GM12878 (cell line): ENCODE results near the gene CNTNAP2. TPM values are rescaled to one million over a fixed set of nuclear protein-coding genes. Genes with fewer than 3 reads are reported as not detected.

ENCODE experiments used
- ATAC-seq: fragments of 200-7000 bp; cut with Tn5 transposase; 3 replicates; pipeline ENCODE4 v1.9.1; 2020; ENCODE audit warnings: mild to moderate bottlenecking, moderate library complexity
- BruUV-seq: library from RNA; stranded (reverse); fragments of 400-500 nt; replicated peaks from 2 replicates; lab custom pipeline; 2021; lab: Mats Ljungman, UMichigan
- CTCF ChIA-PET: fragments of 300-600 bp; sonication (Branson Sonifier 250); formaldehyde crosslinking; extraction: SDS; loops from one replicate; lab custom pipeline; 2021; ENCODE audit warnings: inconsistent platforms; lab: Yijun Ruan, JAX
- POLR2A ChIA-PET: fragments of 350-600 bp; formaldehyde crosslinking; extraction: SDS; loops from one replicate; lab custom pipeline; 2021; ENCODE audit warnings: inconsistent platforms; lab: Charles Lee
- RAD21 ChIA-PET: fragments of 300-600 bp; sonication (Branson Sonifier 250); formaldehyde crosslinking; loops from one replicate; lab custom pipeline; 2023; ENCODE audit warnings: antibody characterized with exemption; ENCODE audit not compliant: unreplicated experiment; lab: Charles Lee
- SMC1A ChIA-PET: fragments of 300-600 bp; sonication (Branson Sonifier 250); formaldehyde crosslinking; loops from one replicate; lab custom pipeline; 2023; ENCODE audit not compliant: unreplicated experiment, uncharacterized antibody; lab: Charles Lee
- DNase-seq: peaks from one replicate; pipeline ENCODE4 v3.0.0-alpha.2; 2011; ENCODE audit warnings: low read depth, low spot score
- FAIRE-seq: peaks from 3 replicates; lab custom pipeline; 2011; peaks lifted over from hg19 to GRCh38; lab: Jason Lieb, UNC
- H2AFZ ChIP-seq: 2 replicates; pipeline ENCODE4 v1.6.0; 2011; ENCODE audit warnings: low read depth, low read length, control low read depth; ENCODE audit not compliant: control insufficient read depth
- H3K27ac ChIP-seq: 2 replicates; pipeline ENCODE4 v1.5.1; 2011; ENCODE audit warnings: control low read depth; ENCODE audit not compliant: control insufficient read depth, insufficient read depth
- H3K27me3 ChIP-seq, 2 experiments: replicated peaks in 1 of 2; 2 replicates each; pipeline versions ENCODE4 v1.6.0 to v1.6.1; 2011; ENCODE audit warnings: low read length in 1 of 2; ENCODE audit not compliant: control insufficient read depth in 2 of 2, insufficient read depth in 2 of 2
- H3K36me3 ChIP-seq, 2 experiments: 2 replicates each; pipeline ENCODE4 v1.5.1; 2011; ENCODE audit warnings: low read length in 1 of 2; ENCODE audit not compliant: control insufficient read depth in 2 of 2, insufficient read depth in 2 of 2
- H3K4me1 ChIP-seq: 2 replicates; pipeline ENCODE4 v1.6.1; 2011; ENCODE audit warnings: mild to moderate bottlenecking, low read length, moderate library complexity, mixed read lengths; ENCODE audit not compliant: control insufficient read depth, insufficient read depth
- H3K4me2 ChIP-seq: 2 replicates; pipeline ENCODE4 v1.6.0; 2011; ENCODE audit warnings: control low read depth; ENCODE audit not compliant: control insufficient read depth, insufficient read depth
- H3K4me3 ChIP-seq: fragments of 200-600 bp; sonication (generic); 2 replicates; pipeline ENCODE4 v1.5.1; 2016
- H3K79me2 ChIP-seq: 2 replicates; pipeline ENCODE4 v1.6.0; 2011; ENCODE audit warnings: low read length; ENCODE audit not compliant: control insufficient read depth, insufficient read depth
- H3K9ac ChIP-seq: 2 replicates; pipeline ENCODE4 v1.8.0; 2011; ENCODE audit warnings: low read length, control low read depth, mixed read lengths; ENCODE audit not compliant: control insufficient read depth, insufficient read depth
- H3K9me3 ChIP-seq: replicated peaks from 3 replicates; pipeline ENCODE4 v1.5.1; 2011; ENCODE audit warnings: mild to moderate bottlenecking, low read length; ENCODE audit not compliant: control insufficient read depth, insufficient read depth
- H4K20me1 ChIP-seq: 2 replicates; pipeline ENCODE4 v1.6.0; 2011; ENCODE audit not compliant: control insufficient read depth, insufficient read depth
- CHD4 ChIP-seq: fragments of 200-600 bp; sonication (generic); IDR thresholded peaks from 2 replicates; pipeline ENCODE4 v1.6.1; 2016; ENCODE audit warnings: mild to moderate bottlenecking
- DPF2 ChIP-seq: fragments of 450-650 bp; IDR thresholded peaks from 2 replicates; pipeline ENCODE4 v1.6.1; 2017; ENCODE audit warnings: mild to moderate bottlenecking
- EP300 ChIP-seq, 2 experiments: fragments of 150-350 bp in 1 of 2; IDR thresholded peaks; 2 replicates each; pipeline ENCODE4 v1.6.1; 2011 to 2012; ENCODE audit warnings: low read depth in 2 of 2, low read length in 2 of 2, borderline replicate concordance in 1 of 2, improper control_type of control experiment in 1 of 2, inconsistent platforms in 1 of 2; ENCODE audit not compliant: control insufficient read depth in 1 of 2
- FOS ChIP-seq: IDR thresholded peaks from 3 replicates; pipeline ENCODE4 v1.6.1; 2011; ENCODE audit warnings: borderline replicate concordance; ENCODE audit not compliant: insufficient read length; ENCODE audit errors: extremely low read depth
- JUNB ChIP-seq: IDR thresholded peaks from 2 replicates; pipeline ENCODE4 v1.6.1; 2016; ENCODE audit warnings: antibody characterized with exemption, mild to moderate bottlenecking
- LARP7 ChIP-seq: fragments of 450-650 bp; IDR thresholded peaks from 2 replicates; pipeline ENCODE4 v1.6.1; 2017; ENCODE audit warnings: mild to moderate bottlenecking
- MYC ChIP-seq: IDR thresholded peaks from 2 replicates; pipeline ENCODE4 v1.6.1; 2011; ENCODE audit warnings: mild to moderate bottlenecking, low read length, moderate library complexity, inconsistent platforms; ENCODE audit not compliant: insufficient read depth, insufficient replicate concordance, insufficient read length, severe bottlenecking
- POLR2A ChIP-seq: IDR thresholded peaks from 2 replicates; pipeline ENCODE4 v1.6.1; 2011; ENCODE audit warnings: low read depth, mild to moderate bottlenecking, low read length
- RAD21 ChIP-seq: IDR thresholded peaks from 2 replicates; pipeline ENCODE4 v1.6.1; 2011; ENCODE audit warnings: mild to moderate bottlenecking, low read depth, low read length, moderate library complexity; ENCODE audit not compliant: insufficient read depth
- RAD51 ChIP-seq: fragments of 450-650 bp; IDR thresholded peaks from 2 replicates; pipeline ENCODE4 v1.6.1; 2016; ENCODE audit warnings: moderate library complexity, mild to moderate bottlenecking, inconsistent platforms
- RB1 ChIP-seq: fragments of 450-650 bp; formaldehyde crosslinking; IDR thresholded peaks from 2 replicates; pipeline ENCODE4 v1.6.1; 2017; ENCODE audit warnings: mild to moderate bottlenecking, borderline replicate concordance
- RELA ChIP-seq: fragments of 450-650 bp; IDR thresholded peaks from 2 replicates; pipeline ENCODE4 v1.8.0; 2014; ENCODE audit warnings: borderline replicate concordance; ENCODE audit not compliant: partially characterized antibody
- SP1 ChIP-seq: IDR thresholded peaks from one replicate; pipeline ENCODE4 v1.6.1; 2011; ENCODE audit warnings: low read depth, low read length
- ZNF274 ChIP-seq: IDR thresholded peaks from one replicate; pipeline ENCODE4 v1.8.0; 2011; ENCODE audit not compliant: insufficient read length, insufficient read depth
- ZZZ3 ChIP-seq: IDR thresholded peaks from 2 replicates; pipeline ENCODE4 v1.6.1; 2011; ENCODE audit warnings: low read depth; ENCODE audit not compliant: control insufficient read depth, insufficient read length
- WGBS: methylation state at CpG from one replicate; pipeline ENCODE4 v1.1.6; 2016; ENCODE audit warnings: low lambda C conversion rate; ENCODE audit not compliant: insufficient replicate concordance, insufficient coverage; ENCODE audit errors: missing lambda C conversion rate; 5-methylcytosine and 5-hydroxymethylcytosine counted together
- in situ Hi-C: fragments of 300-500 bp; cut with MboI; formaldehyde crosslinking; loops from 9 replicates; pipeline ENCODE4 v1.14.3; 2018; ENCODE audit warnings: mixed read lengths
- intact Hi-C: fragments of 100-400 bp; cut with micrococcal nuclease; formaldehyde crosslinking; loops from one replicate; pipeline ENCODE4 v1.14.2; 2022; ENCODE audit not compliant: unreplicated experiment
- polyA plus RNA-seq, 11 experiments: library from polyadenylated mRNA; depleted of rRNA in 4 of 11; unstranded in 6 of 11; stranded (reverse) in 5 of 11; fragments of >200 nt; fragmentation: Nextera tagmentation in 4 of 11; fragmentation: Illumina TruSeq in 1 of 11; extraction: Ambion mirVana in 4 of 11; extraction: Trizol in 1 of 11; gene quantifications; 1 replicate in 1 of 11; 2 replicates in 10 of 11; pipeline versions ENCODE4 v1.2.1 to v1.2.3, GENCODE V29; 2011 to 2016; ENCODE audit warnings: inconsistent platforms in 2 of 11, missing spikeins in 2 of 11, low read depth in 1 of 11
- total RNA-seq, 4 experiments: library from RNA; depleted of rRNA in 3 of 4; stranded (reverse); fragments of >200 nt in 3 of 4; fragmentation: Illumina TruSeq in 1 of 4; extraction: Trizol in 1 of 4; gene quantifications; 2 replicates each; pipeline versions ENCODE4 v1.2.1 to v1.2.3, GENCODE V29; 2013 to 2021
- TF ChIP-seq, protein P1 (sequence below): fragments of 150-350 bp; IDR thresholded peaks from 2 replicates; pipeline ENCODE4 v1.6.1; 2014; ENCODE audit warnings: mild to moderate bottlenecking, low read depth, low read length
- TF ChIP-seq, protein P2 (sequence below): fragments of 450-650 bp; IDR thresholded peaks from 2 replicates; pipeline ENCODE4 v1.6.1; 2017; ENCODE audit warnings: mild to moderate bottlenecking
- TF ChIP-seq, protein P3 (sequence below): IDR thresholded peaks from 2 replicates; pipeline ENCODE4 v1.6.1; 2012; ENCODE audit warnings: low read depth, low read length, improper control_type of control experiment

CNTNAP2 gene
- total and polyA plus RNA-seq, 10 of the 15 experiments (the other 5 are each of a cell fraction or from before 2014, with no cell fraction given): 0.03 to 0.08 (median 0.03) TPM; not detected in 7

DNA sequence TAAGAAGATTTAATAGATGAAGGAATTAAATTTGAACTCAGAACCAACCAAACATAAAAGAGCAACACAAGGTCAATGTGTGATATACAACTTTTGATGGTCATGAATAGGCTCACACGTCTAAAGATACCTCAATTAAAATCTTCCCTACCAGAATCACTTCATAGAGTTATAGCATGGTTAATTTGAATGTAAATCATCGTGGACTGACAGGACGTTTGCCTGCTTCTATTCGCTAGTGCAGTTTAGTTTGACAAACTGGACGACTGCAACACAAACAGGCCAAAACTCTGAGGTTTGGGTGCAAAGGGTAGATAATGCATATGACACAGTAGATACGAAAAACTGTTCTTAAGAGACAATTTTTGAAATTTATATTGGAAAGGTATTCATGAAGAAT lies 32.5 kb upstream of the CNTNAP2 start:
- ChIA-PET SMC1A (no interaction called here), CTCF (no interaction called here), RAD21 (no interaction called here), POLR2A (no interaction called here)
- no peak for DNase-seq
- no peaks in the 10 kb centered on the region for H3K9me3 ChIP-seq
- no peak overlapping the region for H3K27ac ChIP-seq
- no TSS peak for BruUV-seq
- WGBS: 2% methylated on average over 6 of the region's 6 CpGs
- ATAC-seq: no peak
- no peaks in the 10 kb centered on the region for H3K27me3 ChIP-seq
- no peaks in the 10 kb centered on the region for H3K79me2 ChIP-seq
- in situ Hi-C loops: loop anchor here (25.0 kb wide), 1 partner anchor 1347 kb away; no protein-coding TSS in a partner anchor
- intact Hi-C loops: no loop called here
- H2AFZ ChIP-seq: no peak overlapping the region
- no peak overlapping the region for H3K4me2 ChIP-seq
- no peaks in the 10 kb centered on the region for H4K20me1 ChIP-seq
- no peaks in the 10 kb centered on the region for H3K4me1 ChIP-seq
- no peak overlapping the region for H3K9ac ChIP-seq
- no peak overlapping the region for H3K4me3 ChIP-seq
- no peaks in the 10 kb centered on the region for H3K36me3 ChIP-seq
- no peak for FAIRE-seq
- TF ChIP-seq, protein P1, sequence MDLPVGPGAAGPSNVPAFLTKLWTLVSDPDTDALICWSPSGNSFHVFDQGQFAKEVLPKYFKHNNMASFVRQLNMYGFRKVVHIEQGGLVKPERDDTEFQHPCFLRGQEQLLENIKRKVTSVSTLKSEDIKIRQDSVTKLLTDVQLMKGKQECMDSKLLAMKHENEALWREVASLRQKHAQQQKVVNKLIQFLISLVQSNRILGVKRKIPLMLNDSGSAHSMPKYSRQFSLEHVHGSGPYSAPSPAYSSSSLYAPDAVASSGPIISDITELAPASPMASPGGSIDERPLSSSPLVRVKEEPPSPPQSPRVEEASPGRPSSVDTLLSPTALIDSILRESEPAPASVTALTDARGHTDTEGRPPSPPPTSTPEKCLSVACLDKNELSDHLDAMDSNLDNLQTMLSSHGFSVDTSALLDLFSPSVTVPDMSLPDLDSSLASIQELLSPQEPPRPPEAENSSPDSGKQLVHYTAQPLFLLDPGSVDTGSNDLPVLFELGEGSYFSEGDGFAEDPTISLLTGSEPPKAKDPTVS: no peak
- TF ChIP-seq LARP7 (no peak), ZNF274 (no peak), EP300 (IDR thresholded peaks at IDR 0.05; ENCODE audit: borderline replicate concordance in 1 of 2, control insufficient read depth in 1 of 2, low read depth in 2 of 2, low read length in 2 of 2) (no peak), RAD21 (no peak), RB1 (no peak), SP1 (no peak), ZZZ3 (no peak), RAD51 (no peak), RELA (no peak), MYC (no peak), CHD4 (no peak), JUNB (no peak), DPF2 (no peak), FOS (no peak), POLR2A (no peak)
- TF ChIP-seq, protein P2, sequence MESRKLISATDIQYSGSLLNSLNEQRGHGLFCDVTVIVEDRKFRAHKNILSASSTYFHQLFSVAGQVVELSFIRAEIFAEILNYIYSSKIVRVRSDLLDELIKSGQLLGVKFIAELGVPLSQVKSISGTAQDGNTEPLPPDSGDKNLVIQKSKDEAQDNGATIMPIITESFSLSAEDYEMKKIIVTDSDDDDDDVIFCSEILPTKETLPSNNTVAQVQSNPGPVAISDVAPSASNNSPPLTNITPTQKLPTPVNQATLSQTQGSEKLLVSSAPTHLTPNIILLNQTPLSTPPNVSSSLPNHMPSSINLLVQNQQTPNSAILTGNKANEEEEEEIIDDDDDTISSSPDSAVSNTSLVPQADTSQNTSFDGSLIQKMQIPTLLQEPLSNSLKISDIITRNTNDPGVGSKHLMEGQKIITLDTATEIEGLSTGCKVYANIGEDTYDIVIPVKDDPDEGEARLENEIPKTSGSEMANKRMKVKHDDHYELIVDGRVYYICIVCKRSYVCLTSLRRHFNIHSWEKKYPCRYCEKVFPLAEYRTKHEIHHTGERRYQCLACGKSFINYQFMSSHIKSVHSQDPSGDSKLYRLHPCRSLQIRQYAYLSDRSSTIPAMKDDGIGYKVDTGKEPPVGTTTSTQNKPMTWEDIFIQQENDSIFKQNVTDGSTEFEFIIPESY: no peak
- TF ChIP-seq, protein P3, sequence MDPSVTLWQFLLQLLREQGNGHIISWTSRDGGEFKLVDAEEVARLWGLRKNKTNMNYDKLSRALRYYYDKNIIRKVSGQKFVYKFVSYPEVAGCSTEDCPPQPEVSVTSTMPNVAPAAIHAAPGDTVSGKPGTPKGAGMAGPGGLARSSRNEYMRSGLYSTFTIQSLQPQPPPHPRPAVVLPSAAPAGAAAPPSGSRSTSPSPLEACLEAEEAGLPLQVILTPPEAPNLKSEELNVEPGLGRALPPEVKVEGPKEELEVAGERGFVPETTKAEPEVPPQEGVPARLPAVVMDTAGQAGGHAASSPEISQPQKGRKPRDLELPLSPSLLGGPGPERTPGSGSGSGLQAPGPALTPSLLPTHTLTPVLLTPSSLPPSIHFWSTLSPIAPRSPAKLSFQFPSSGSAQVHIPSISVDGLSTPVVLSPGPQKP: no peak
